Measurements from ENCODE around the gene TMEM235.

DNA sequence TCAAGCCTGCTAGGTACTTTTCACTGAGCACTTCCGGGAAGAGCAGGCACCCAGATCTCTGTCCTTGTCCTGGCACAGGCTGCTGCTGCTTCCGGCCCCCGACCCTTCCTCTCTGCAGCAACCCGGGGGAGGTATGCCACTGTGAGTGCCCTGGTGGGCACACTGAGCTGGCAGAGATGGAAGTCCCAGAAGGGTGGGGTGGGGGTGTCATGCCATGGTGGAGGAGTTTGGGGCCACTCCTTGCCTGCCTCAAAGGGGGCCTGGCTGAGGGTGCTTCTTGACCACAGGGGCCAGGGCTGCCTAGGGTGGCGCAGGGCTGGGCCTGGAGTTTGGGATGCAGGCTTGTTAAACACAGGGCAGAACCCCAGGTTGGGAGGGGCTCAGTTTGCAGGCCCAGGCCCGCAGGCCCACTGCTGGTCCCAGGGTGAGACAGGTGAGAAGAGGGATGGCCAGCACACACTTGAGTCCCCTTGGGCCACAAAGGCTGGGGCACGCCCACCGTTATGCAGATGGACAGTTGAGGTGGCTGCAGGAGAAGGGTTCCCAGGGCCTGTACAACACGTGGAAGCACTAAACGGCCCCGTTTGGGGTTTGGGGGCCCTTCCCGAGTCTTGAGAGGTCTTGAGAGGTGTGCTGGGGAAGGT lies 8.7 kb downstream of the TMEM235 start:
- TF ChIP-seq, protein P1, sequence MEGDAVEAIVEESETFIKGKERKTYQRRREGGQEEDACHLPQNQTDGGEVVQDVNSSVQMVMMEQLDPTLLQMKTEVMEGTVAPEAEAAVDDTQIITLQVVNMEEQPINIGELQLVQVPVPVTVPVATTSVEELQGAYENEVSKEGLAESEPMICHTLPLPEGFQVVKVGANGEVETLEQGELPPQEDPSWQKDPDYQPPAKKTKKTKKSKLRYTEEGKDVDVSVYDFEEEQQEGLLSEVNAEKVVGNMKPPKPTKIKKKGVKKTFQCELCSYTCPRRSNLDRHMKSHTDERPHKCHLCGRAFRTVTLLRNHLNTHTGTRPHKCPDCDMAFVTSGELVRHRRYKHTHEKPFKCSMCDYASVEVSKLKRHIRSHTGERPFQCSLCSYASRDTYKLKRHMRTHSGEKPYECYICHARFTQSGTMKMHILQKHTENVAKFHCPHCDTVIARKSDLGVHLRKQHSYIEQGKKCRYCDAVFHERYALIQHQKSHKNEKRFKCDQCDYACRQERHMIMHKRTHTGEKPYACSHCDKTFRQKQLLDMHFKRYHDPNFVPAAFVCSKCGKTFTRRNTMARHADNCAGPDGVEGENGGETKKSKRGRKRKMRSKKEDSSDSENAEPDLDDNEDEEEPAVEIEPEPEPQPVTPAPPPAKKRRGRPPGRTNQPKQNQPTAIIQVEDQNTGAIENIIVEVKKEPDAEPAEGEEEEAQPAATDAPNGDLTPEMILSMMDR (IDR thresholded peaks at IDR 0.05; ENCODE audit: low read depth, low read length, missing input control): no peak
- TF ChIP-seq, protein P2, sequence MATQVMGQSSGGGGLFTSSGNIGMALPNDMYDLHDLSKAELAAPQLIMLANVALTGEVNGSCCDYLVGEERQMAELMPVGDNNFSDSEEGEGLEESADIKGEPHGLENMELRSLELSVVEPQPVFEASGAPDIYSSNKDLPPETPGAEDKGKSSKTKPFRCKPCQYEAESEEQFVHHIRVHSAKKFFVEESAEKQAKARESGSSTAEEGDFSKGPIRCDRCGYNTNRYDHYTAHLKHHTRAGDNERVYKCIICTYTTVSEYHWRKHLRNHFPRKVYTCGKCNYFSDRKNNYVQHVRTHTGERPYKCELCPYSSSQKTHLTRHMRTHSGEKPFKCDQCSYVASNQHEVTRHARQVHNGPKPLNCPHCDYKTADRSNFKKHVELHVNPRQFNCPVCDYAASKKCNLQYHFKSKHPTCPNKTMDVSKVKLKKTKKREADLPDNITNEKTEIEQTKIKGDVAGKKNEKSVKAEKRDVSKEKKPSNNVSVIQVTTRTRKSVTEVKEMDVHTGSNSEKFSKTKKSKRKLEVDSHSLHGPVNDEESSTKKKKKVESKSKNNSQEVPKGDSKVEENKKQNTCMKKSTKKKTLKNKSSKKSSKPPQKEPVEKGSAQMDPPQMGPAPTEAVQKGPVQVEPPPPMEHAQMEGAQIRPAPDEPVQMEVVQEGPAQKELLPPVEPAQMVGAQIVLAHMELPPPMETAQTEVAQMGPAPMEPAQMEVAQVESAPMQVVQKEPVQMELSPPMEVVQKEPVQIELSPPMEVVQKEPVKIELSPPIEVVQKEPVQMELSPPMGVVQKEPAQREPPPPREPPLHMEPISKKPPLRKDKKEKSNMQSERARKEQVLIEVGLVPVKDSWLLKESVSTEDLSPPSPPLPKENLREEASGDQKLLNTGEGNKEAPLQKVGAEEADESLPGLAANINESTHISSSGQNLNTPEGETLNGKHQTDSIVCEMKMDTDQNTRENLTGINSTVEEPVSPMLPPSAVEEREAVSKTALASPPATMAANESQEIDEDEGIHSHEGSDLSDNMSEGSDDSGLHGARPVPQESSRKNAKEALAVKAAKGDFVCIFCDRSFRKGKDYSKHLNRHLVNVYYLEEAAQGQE (IDR thresholded peaks at IDR 0.05): no peak
- no peak for TF ChIP-seq TAF1 (conservative IDR thresholded peaks at IDR 0.05)
- no peak for TF ChIP-seq GABPA (IDR thresholded peaks at IDR 0.05 in 1 of 2, conservative IDR thresholded peaks at IDR 0.05 in 1 of 2)
- TF ChIP-seq SP1 (IDR thresholded peaks at IDR 0.05): no peak
- TF ChIP-seq FOXA2 (IDR thresholded peaks at IDR 0.05): no peak
- TF ChIP-seq, protein P3, sequence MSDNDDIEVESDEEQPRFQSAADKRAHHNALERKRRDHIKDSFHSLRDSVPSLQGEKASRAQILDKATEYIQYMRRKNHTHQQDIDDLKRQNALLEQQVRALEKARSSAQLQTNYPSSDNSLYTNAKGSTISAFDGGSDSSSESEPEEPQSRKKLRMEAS (IDR thresholded peaks at IDR 0.05): no peak

Data from liver (tissue), 3 donors.